HG03378 (cell line): Measurements from ENCODE around the gene KIAA1671.
"Not testable (repeated sequence)": the region's sequence is repeated elsewhere in the genome, so short reads cannot be mapped to it uniquely, and the experiment has no call there.

Source experiments
- ATAC-seq: cut with Tn5 transposase; IDR thresholded peaks from one replicate; pipeline ENCODE4 v1.9.1; 2021; ENCODE audit warnings: mild to moderate bottlenecking, moderate library complexity; ENCODE audit not compliant: unreplicated experiment

KIAA1671 gene

GRCh38 chr22:24951942-24952836 lies at the start of gene KIAA1671:
KIAA1671 (plus strand) TSS chr22:24952716; CDS start chr22:25028000, 75,284 bp downstream.
- no peak for ATAC-seq

GRCh38 chr22:24905909-24906308 lies 46.6 kb upstream of the KIAA1671 start:
- no peak for ATAC-seq

DNA sequence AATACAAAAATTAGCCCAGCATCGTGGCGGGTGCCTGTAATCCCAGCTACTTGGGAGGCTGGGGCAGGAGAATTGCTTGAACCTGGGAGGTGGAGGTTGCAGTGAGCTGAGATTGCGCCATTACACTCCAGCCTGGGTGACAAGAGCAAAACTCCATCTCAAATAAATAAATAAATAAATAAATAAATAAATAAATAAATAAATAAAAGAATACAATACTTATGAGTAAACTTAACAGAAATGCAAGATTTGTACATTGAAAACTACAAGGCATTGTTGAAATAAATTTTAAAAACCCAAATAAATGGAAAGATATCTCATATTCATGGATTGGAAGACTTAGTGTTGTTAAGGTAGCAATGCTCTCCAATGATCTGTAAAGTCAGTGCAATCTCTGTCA lies 45.4 kb upstream of the KIAA1671 start:
- ATAC-seq, result not testable (repeated sequence)

DNA sequence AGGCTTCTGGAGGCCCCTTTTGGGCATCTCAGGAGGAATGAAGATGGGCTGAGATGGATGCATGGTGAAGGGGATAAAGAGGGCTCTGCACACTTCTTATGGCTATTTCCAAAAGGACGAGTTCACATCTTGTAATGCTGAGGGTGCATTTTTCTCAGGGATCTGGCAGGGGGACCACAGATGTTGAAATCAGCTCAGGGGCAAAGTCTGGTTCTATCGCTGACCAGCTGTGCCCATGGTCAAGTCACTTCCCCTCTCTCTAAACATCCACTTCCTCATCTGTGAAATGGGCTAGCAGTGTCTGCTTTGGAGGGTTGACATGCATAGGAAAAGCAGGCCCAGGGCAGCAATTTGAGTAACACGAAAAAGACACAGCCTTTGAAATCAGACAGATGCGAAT lies 32.5 kb upstream of the KIAA1671 start:
- no peak for ATAC-seq

DNA sequence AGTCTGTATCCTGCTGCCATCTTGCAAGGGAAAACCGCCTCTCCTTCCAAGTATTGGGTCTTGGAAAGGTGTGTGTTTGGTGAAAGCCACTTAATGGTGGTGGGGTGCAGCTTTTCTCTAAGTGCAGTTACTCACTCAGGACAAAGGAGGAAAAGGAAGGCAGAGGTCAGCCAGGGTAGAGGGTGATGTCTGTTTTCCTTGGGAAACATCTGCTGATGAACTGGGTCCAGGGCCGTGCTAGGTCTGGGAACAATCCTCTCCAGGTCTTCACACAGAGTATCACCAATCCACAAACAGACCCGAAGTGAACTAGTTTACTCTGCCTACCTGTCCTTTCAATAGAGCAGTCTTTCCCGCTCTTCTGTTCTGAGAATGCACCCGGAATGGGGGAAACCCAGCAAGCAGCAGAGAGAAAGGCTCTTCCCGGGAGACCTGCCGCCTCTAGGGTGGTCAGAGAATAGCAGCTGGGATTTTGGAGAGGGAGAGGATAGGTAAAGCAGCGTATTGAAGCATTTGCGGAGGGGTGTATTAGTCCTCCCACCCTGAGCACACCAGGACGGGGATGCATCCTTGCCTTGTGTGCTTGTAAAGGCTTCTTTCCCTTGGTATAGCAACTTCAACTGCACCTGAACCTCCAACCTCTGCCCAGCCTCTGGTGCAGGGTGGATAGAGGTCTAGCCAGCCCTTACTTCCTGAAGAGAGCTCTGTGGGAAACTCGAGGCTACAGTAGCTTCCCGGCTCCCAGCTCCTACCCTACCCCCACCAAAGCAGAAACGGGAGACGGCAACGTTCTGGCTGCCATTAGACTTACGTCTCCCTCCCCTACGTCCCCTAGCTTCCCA lies 26.7 kb upstream of the KIAA1671 start:
- no peak for ATAC-seq

DNA sequence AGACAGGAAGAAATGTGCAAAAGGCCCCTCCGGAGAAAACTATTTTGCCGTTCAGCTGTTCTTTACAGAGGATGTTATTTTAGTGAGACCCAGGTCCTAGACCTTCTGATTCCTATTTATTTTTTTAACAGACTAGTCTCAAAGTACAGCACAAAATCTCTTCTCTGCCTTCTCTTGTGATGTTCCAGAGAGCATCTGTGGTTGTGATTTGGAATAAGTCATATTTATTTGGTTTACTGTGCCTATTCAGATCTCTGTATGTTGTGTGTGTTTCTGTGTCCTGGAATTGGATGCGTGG lies 26.1 kb upstream of the KIAA1671 start:
- ATAC-seq, result no peak

DNA sequence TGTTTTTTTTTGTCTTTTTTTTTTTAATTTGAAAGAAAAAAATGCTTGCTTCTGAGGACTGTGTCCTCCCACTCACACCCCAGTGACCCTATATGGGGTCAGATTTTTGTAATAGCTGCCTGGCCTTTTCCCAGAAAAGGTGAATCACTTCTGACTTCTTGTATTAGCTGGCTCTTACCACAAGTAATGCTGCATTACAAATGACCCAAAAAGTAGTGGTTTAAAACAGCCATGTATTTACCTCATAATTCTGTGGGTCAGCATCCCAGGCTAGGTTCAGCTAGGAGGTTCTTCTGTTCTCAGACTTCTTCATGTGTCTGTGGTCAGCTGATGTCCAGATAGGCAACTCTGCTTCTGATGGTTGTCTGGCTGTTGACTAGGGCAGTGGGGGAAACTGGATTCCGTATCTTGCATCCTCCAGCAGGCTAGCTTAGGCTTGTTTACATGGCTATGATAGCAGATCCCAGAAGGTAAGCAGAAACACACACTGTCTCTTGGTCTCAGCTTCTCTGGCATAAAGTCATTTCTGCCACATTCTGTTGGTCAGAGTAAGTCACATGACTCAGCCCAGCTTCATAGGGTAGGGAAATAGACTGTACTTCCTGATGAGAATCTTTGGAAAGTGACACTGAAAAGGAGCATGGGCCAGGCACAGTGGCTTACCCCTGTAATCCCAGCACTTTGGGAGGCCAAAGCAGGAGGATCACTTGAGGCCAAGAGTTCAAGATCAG lies 25.5 kb upstream of the KIAA1671 start:
- no peak for ATAC-seq

DNA sequence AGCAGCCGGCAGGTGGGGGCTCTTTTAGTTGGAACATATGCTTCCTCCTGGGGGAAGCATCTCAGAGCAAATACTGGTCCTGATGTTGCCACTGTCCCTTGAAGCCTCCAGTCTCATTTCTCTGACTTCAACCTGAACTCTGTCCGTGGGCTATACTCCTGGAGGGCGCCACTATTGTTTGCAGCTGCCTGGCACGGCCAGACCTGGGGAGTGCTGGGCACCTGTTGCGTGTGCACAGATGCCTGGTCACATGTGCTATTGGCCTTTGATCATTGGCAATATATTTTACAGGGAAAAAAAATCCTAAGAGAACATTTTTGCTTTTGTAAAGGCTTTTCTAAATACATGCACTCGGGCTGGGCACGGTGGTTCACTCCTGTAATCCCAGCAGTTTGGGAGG lies 24.2 kb upstream of the KIAA1671 start:
- ATAC-seq, result no peak

DNA sequence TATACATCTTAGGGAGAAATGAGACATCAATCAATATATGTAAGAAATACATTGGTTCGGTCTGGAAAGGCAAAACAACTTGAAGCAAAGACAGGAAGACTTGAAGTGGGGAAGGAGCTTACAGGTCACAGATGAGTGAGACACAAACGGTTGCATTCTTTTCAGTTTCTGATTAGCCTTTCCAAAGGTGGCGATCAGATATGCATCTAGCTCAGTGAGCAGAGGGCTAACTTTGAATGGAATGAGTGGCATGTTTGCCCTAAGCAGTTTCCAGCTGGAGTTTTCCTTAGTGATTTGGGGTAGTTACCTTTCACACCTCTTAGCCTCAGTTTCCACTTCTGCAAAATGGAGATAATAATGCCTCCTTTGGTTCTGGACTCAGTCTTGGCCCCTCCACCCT lies 21.8 kb upstream of the KIAA1671 start:
- no peak for ATAC-seq

- no peak for ATAC-seq
Measured at GRCh38 chr22:24935771-24936483, 16.6 kb upstream of the KIAA1671 start.

- ATAC-seq, result no peak
Measured at GRCh38 chr22:24937114-24937513, 15.4 kb upstream of the KIAA1671 start.

- no peak for ATAC-seq
Measured at GRCh38 chr22:24938741-24939341, 13.7 kb upstream of the KIAA1671 start.

DNA sequence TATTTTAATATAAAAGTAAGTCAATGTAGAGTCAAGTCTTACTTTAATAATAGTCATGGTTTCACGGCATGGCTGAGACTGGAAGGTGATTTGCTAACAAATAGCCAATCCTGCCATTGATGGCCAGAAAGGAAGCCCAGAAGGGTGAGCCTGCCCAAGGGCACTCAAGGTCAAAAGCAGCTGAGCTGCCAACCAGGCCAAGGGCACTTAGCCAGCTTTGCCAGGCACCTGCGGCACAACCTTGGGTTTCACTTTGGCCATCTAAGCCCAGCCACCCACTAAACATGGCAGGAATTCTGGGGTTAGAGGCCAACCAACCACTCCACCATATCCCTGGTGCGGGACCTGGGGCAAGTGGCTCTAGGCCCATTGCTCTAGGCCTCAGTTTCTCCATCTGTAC lies 10.2 kb upstream of the KIAA1671 start:
- ATAC-seq, result no peak

DNA sequence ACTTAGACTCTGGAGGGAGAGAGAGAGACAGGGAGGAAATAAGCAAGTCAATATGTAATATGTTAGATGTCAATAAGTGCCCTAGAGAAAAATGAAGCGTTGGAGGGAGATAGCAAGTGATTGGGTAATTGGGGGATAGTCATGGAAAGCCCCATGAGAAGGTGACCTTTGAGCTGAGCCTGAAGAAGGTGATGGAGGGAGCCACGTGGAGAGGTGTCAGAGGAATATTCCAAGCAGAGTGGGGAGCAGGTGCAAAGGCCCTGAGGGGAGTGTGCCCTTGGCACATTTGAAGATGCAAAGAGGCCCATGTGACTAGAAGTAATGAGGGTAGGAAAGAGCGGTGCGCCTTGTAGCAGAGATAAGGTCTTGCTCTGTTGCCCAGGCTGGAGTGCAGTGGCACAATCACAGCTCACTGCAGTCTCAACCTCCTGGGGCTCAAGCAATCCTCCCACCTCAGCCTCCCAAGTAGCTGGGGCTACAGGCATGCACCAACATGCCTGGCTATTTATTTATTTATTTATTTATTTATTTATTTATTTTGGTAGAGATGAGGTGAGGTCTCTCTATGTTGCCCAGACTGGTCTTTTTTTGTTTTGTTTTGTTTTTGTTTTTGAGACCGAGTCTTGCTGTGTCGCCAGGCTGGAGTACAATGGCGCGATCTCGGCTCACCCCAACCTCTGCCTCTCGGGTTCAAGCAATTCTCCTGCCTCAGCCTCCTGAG lies 8.1 kb upstream of the KIAA1671 start:
- no peak for ATAC-seq

- ATAC-seq, result no peak
Measured at GRCh38 chr22:24945430-24945829, 7.1 kb upstream of the KIAA1671 start.

GRCh38 chr22:24947383-24947782 lies 5.1 kb upstream of the KIAA1671 start:
- ATAC-seq, result no peak

- no peak for ATAC-seq
Measured at GRCh38 chr22:24947881-24948280, 4.6 kb upstream of the KIAA1671 start.

DNA sequence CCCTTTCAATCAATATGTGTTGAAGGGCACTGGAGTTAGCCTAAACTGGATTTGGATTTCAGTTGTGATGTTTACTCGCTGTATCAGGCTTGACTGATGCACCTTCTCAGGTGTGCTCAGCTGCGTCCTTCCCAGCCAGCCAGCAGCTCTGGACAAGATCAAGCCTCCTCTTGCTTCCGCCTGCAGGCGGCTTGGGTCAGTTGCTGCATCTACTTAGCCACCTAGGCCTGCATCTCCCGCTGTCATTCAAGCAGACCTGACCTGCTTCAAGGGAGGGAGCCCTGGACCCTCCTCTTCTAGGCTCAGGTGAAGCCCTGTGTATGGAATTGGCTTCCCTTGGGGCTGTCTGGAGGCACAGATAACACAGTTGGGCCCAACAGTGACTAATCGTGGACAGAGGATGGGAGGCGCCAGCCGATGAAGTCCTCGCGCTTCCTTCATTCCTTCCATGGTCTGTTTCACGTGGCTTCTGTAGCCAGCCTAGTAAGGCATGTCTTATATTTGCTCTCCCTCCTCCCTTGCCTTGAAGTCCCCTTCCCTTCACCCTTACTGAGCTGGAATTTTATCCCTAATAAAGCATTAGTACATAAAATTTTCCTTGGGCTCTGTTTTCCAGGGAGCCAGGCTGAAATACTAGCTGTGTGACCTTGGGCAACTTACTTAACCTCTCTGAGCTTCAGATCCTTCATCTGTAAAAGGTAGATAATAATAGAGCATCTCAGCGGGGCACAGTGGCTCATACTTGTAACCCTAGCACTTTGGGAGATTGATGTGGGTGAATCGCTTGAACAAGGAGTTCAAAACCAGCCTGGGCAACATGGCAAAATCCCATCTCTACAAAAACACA lies 3.9 kb upstream of the KIAA1671 start:
- ATAC-seq, result no peak
